H1 (cell line): ENCODE results near the gene USP16. TPM values are rescaled to one million over a fixed set of nuclear protein-coding genes. Genes with fewer than 3 reads are reported as not detected.

Source experiments
- POLR2A ChIP-seq, 2 experiments: IDR thresholded peaks; 1 replicate in 1 of 2; 2 replicates in 1 of 2; pipeline ENCODE4 v1.6.1; 2011; ENCODE audit warnings: low read depth in 2 of 2, low read length in 2 of 2, mild to moderate bottlenecking in 2 of 2; ENCODE audit errors: control extremely low read depth in 1 of 2
- SAP30 ChIP-seq: fragments of 300-600 bp; sonication (generic); IDR thresholded peaks from 2 replicates; pipeline ENCODE4 v1.7.1; 2012; ENCODE audit warnings: low read length, moderate library complexity, mild to moderate bottlenecking, inconsistent platforms; ENCODE audit not compliant: insufficient read depth, insufficient replicate concordance
- SP1 ChIP-seq: IDR thresholded peaks from 2 replicates; pipeline ENCODE4 v1.6.1; 2011; ENCODE audit warnings: low read depth, low read length
- polyA plus RNA-seq, 7 experiments: library from polyadenylated mRNA; depleted of rRNA in 3 of 7; stranded (reverse) in 5 of 7; unstranded in 2 of 7; fragments of >200 nt in 5 of 7; fragments of 200-250 nt in 2 of 7; gene quantifications; 1 replicate in 5 of 7; 2 replicates in 1 of 7; 4 replicates in 1 of 7; pipeline versions ENCODE4 v1.2.1 to v1.2.3, GENCODE V29; 2011 to 2013; ENCODE audit warnings: missing spikeins in 2 of 7, mixed read lengths in 2 of 7
- total RNA-seq: library from RNA; stranded (reverse); fragmentation: NEBNext Ultra II Directional; extraction: Animal tissue kit (Norgen Biotek cat#: 25700); gene quantifications from 2 replicates; pipeline ENCODE4 v1.2.1, GENCODE V29; 2021

USP16 gene
- total and polyA plus RNA-seq, 2 of the 8 experiments (the other 6 are each of a cell fraction or from before 2014, with no cell fraction given), result 3.4 to 19.1 TPM

DNA sequence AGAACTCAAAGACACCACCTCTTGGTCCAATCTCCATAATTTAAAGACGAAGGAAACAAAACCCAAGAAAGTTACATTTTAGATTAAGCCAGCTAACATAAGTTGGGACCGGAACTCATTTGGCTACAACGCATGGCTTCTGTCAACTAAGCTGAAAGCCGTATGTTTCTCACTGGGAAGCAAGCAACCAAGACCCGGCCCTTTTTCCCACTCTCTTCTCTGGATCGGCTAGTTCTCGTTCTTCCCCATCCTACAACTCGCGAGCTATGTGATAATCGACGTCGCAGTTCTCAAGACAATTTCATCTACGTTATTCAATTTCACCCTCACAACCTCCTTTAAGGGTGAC is 48.4 kb downstream of the USP16 start (continued):
- TF ChIP-seq SAP30 (peak; percentile 63), POLR2A (IDR thresholded peaks at IDR 0.05; ENCODE audit: control extremely low read depth in 1 of 2, low read depth in 2 of 2, low read length in 2 of 2) (no peak), SP1 (no peak)
